Fibroblast of the aortic adventitia (primary cell): Measurements from ENCODE around the gene SCUBE3. TPM values are rescaled to one million over a fixed set of nuclear protein-coding genes. Genes with fewer than 3 reads are reported as not detected.

ENCODE experiments used
- DNase-seq: peaks from one replicate; pipeline ENCODE4 v3.0.0-alpha.2; 2010; ENCODE audit warnings: low read depth
- H3K4me3 ChIP-seq: 2 replicates; pipeline ENCODE4 v1.5.1; 2011; ENCODE audit warnings: low read depth, mild to moderate bottlenecking, control low read depth, low read length, moderate library complexity
- CTCF ChIP-seq: IDR thresholded peaks from 2 replicates; pipeline ENCODE4 v1.5.1; 2011; ENCODE audit warnings: mild to moderate bottlenecking, low read length, control low read depth, inconsistent platforms; ENCODE audit not compliant: insufficient read depth
- total RNA-seq: library from RNA; depleted of rRNA; stranded (reverse); fragments of >200 nt; gene quantifications from 2 replicates; pipeline ENCODE4 v1.2.3, GENCODE V29; 2012; ENCODE audit warnings: low replicate concordance

Gene SCUBE3
- total RNA-seq, 1 donor: 10.0 TPM

GRCh38 chr6:35208419-35208818, 5.3 kb upstream of the SCUBE3 start:
- no peak for DNase-seq
- no peak overlapping the region for H3K4me3 ChIP-seq
- TF ChIP-seq CTCF: no peak

- no peak for DNase-seq
- no peak overlapping the region for H3K4me3 ChIP-seq
- TF ChIP-seq CTCF: no peak
These were observed 4.7 kb upstream of the SCUBE3 start for GRCh38 chr6:35209081-35209480.

- no peak overlapping the region for H3K4me3 ChIP-seq
- TF ChIP-seq CTCF: no peak
- no peak for DNase-seq
These were observed 4.0 kb upstream of the SCUBE3 start for GRCh38 chr6:35209622-35210247.

GRCh38 chr6:35213298-35213791, 411 bp upstream of the SCUBE3 start:
- peak overlapping the region; percentile 64 for H3K4me3 ChIP-seq
- DNase-seq: no peak
- no peak for TF ChIP-seq CTCF

- TF ChIP-seq CTCF: no peak
- no peak for DNase-seq
- H3K4me3 ChIP-seq: no peak overlapping the region
These were observed 1.3 kb downstream of the SCUBE3 start for GRCh38 chr6:35214869-35215664.

GRCh38 chr6:35215665-35216411, 2.1 kb downstream of the SCUBE3 start:
- DNase-seq: no peak
- TF ChIP-seq CTCF: no peak
- H3K4me3 ChIP-seq: no peak overlapping the region
